GM23338 (cell line): ENCODE data around the gene GCDH. TPM values are rescaled to one million over a fixed set of nuclear protein-coding genes. Genes with fewer than 3 reads are reported as not detected.

ENCODE experiments used
- ATAC-seq: fragments of 200-7000 bp; cut with Tn5 transposase; 3 replicates; pipeline ENCODE4 v1.9.1; 2020
- DNase-seq: peaks from one replicate; pipeline ENCODE4 v3.0.0-alpha.2; 2015; ENCODE audit warnings: low spot score
- H2AFZ ChIP-seq: fragments of 200-600 bp; sonication (generic); 2 replicates; pipeline ENCODE4 v1.8.0; 2016; ENCODE audit warnings: antibody characterized with exemption, mild to moderate bottlenecking, moderate library complexity
- H3F3A ChIP-seq: fragments of 200-600 bp; sonication (generic); replicated peaks from 2 replicates; pipeline ENCODE4 v1.8.0; 2017; ENCODE audit warnings: antibody characterized with exemption, mixed run types, low read depth
- H3K27ac ChIP-seq: fragments of 200-600 bp; sonication (generic); 2 replicates; pipeline ENCODE4 v1.6.1; 2016; ENCODE audit warnings: low read depth
- H3K27me3 ChIP-seq: fragments of 200-600 bp; sonication (generic); 2 replicates; pipeline ENCODE4 v1.8.0; 2016; ENCODE audit warnings: mild to moderate bottlenecking, mixed run types, moderate library complexity; ENCODE audit not compliant: insufficient read depth
- H3K36me3 ChIP-seq: fragments of 200-600 bp; sonication (generic); 2 replicates; pipeline ENCODE4 v1.8.0; 2016; ENCODE audit warnings: mild to moderate bottlenecking; ENCODE audit not compliant: insufficient read depth
- H3K4me1 ChIP-seq: fragments of 200-600 bp; sonication (generic); 2 replicates; pipeline ENCODE4 v1.8.0; 2016; ENCODE audit warnings: mild to moderate bottlenecking, moderate library complexity; ENCODE audit not compliant: insufficient read depth
- H3K4me2 ChIP-seq: fragments of 200-600 bp; sonication (generic); 2 replicates; pipeline ENCODE4 v1.7.1; 2017; ENCODE audit warnings: mixed run types
- H3K4me3 ChIP-seq: fragments of 200-600 bp; sonication (generic); 2 replicates; pipeline ENCODE4 v1.6.1; 2016; ENCODE audit warnings: mixed run types
- H3K79me2 ChIP-seq: fragments of 200-600 bp; sonication (generic); replicated peaks from 2 replicates; pipeline ENCODE4 v1.8.0; 2017; ENCODE audit warnings: mild to moderate bottlenecking; ENCODE audit not compliant: insufficient read depth
- H3K9me2 ChIP-seq: fragments of 200-600 bp; sonication (generic); 2 replicates; pipeline ENCODE4 v1.8.0; 2017; ENCODE audit not compliant: insufficient read depth
- H4K20me1 ChIP-seq: fragments of 200-600 bp; sonication (generic); replicated peaks from 2 replicates; pipeline ENCODE4 v1.8.0; 2017; ENCODE audit warnings: mild to moderate bottlenecking; ENCODE audit not compliant: insufficient read depth
- H3K27ac Mint-ChIP-seq: 2 replicates; pipeline ENCODE4 v1.8.0; 2020; ENCODE audit warnings: inconsistent platforms, mild to moderate bottlenecking, moderate library complexity, mixed read lengths
- H3K27me3 Mint-ChIP-seq: 3 replicates; pipeline ENCODE4 v1.8.0; 2022; ENCODE audit warnings: low read depth, mild to moderate bottlenecking, moderate library complexity, mixed read lengths, inconsistent platforms; ENCODE audit not compliant: insufficient read depth, poor library complexity
- H3K36me3 Mint-ChIP-seq: 3 replicates; pipeline ENCODE4 v1.8.0; 2021; ENCODE audit warnings: low read depth, mild to moderate bottlenecking, inconsistent platforms, moderate library complexity, mixed read lengths
- H3K4me1 Mint-ChIP-seq: 3 replicates; pipeline ENCODE4 v1.8.0; 2020; ENCODE audit warnings: mild to moderate bottlenecking, inconsistent platforms, mixed read lengths
- H3K4me3 Mint-ChIP-seq: 3 replicates; pipeline ENCODE4 v1.8.0; 2021; ENCODE audit warnings: moderate library complexity, mild to moderate bottlenecking, inconsistent platforms, mixed read lengths
- H3K9me3 Mint-ChIP-seq: 3 replicates; pipeline ENCODE4 v1.8.0; 2020; ENCODE audit warnings: moderate library complexity, mild to moderate bottlenecking, inconsistent platforms, mixed read lengths
- CREB1 ChIP-seq: fragments of 250-450 bp; sonication (Bioruptor Pico); IDR thresholded peaks from 2 replicates; pipeline ENCODE4 v1.5.0; 2020; ENCODE audit warnings: low read depth, mild to moderate bottlenecking, moderate library complexity
- EZH2 ChIP-seq: fragments of 200-600 bp; sonication (generic); IDR thresholded peaks from one replicate; pipeline ENCODE4 v1.8.0; 2017; ENCODE audit warnings: antibody characterized with exemption, mild to moderate bottlenecking, low read depth; ENCODE audit not compliant: unreplicated experiment
- EZH2phosphoT487 ChIP-seq: fragments of 200-600 bp; sonication (generic); IDR thresholded peaks from one replicate; pipeline ENCODE4 v1.8.1; 2018; ENCODE audit warnings: antibody characterized with exemption; ENCODE audit not compliant: unreplicated experiment
- NANOG ChIP-seq: IDR thresholded peaks from 2 replicates; pipeline ENCODE4 v1.6.1; 2016; ENCODE audit warnings: antibody characterized with exemption, borderline replicate concordance
- POLR2AphosphoS5 ChIP-seq: IDR thresholded peaks from 2 replicates; pipeline ENCODE4 v1.6.1; 2016; ENCODE audit warnings: antibody characterized with exemption, low read depth
- polyA plus RNA-seq: library from polyadenylated mRNA; unstranded; fragments of >200 nt; fragmentation: Nextera tagmentation; extraction: Ambion mirVana; gene quantifications from 2 replicates; pipeline ENCODE4 v1.2.1, GENCODE V29; 2016
- total RNA-seq: library from RNA; depleted of rRNA; stranded (reverse); fragments of >200 nt; shearing (Covaris generic); gene quantifications from 2 replicates; pipeline ENCODE4 v1.2.3, GENCODE V29; 2014
- TF ChIP-seq, protein P1 (sequence below), 2 experiments: fragments of 200-600 bp in 1 of 2; sonication (generic) in 1 of 2; conservative IDR thresholded peaks; 2 replicates each; pipeline versions ENCODE4 v1.5.1 to v1.6.1; 2016 to 2017; ENCODE audit warnings: antibody characterized with exemption in 2 of 2, low read depth in 2 of 2, mild to moderate bottlenecking in 2 of 2, moderate library complexity in 1 of 2
- TF ChIP-seq, protein P2 (sequence below): IDR thresholded peaks from one replicate; pipeline ENCODE4 v1.6.1; 2018; ENCODE audit warnings: antibody characterized with exemption; ENCODE audit not compliant: unreplicated experiment

The GCDH gene
- total and polyA plus RNA-seq, 2 experiments from 2014 or later = 54.1 to 99.8 TPM

DNA sequence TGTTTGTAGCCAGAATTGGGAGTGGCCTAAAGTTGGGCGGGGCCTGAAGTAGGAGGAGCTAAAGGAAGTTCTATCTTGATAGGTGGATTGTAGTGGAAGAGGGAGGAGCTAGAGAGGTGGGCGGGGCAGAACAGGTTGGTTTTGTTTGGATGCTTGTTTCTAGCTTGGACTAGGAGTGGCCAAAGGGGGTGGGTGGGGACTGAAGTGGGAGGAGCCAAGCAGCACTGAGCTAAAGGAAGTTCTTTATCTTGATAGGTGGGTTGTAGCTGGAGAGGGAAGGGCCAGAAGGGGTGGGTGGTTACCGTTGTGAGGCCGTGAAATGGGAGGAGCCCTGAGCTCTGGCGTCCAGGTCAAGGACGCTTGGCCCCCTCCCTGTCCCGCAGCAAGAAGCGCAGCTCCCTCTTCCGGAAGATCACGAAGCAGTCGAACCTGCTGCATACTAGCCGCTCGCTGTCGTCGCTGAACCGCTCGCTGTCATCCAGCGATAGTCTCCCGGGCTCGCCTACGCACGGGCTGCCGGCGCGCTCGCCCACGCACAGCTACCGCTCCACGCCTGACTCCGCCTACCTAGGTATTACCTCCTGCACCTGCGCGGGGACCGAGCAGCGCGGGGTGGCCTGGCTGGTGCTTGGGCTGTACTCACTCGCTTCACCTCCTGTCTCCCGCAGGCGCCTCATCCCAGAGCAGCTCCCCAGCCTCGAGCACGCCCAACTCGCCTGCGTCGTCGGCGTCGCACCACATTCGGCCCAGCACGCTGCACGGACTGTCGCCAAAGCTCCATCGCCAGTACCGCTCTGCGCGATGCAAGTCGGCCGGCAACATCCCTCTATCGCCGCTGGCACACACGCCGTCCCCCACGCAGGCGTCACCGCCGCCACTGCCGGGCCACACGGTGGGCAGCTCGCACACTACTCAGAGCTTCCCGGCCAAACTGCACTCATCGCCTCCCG lies 17.7 kb upstream of the GCDH start:
- Histone ChIP-seq H3K27me3 (no peaks in the 10 kb centered on the region), H3K27ac (no peak overlapping the region), H3K9me2 (no peaks in the 10 kb centered on the region), H4K20me1 (no peaks in the 10 kb centered on the region; the same call in 1 of the 2 replicates), H3K36me3 (no peaks in the 10 kb centered on the region), H2AFZ (no peak overlapping the region; the same call in 1 of the 2 replicates), H3F3A (peaks cover 12% of the 10 kb centered on the region), H3K79me2 (no peaks in the 10 kb centered on the region), H3K4me3 (peak overlapping the region; percentile 55), H3K4me2 (peak overlapping the region; percentile 87), H3K4me1 (no peaks in the 10 kb centered on the region)
- peak; percentile 97 for DNase-seq
- ATAC-seq = peak; percentile 83
- H3K27me3 Mint-ChIP-seq = peaks cover 10% of the 10 kb centered on the region
- H3K4me3 Mint-ChIP-seq = peak overlapping the region; percentile 52
- H3K9me3 Mint-ChIP-seq = peaks cover 13% of the 10 kb centered on the region
- TF ChIP-seq POLR2AphosphoS5 (0 out of 2 replicates have a peak, but pooled peaks have one; percentile 13), CREB1 (CRISPR knock-in tag) (no peak)
- TF ChIP-seq, protein P1, sequence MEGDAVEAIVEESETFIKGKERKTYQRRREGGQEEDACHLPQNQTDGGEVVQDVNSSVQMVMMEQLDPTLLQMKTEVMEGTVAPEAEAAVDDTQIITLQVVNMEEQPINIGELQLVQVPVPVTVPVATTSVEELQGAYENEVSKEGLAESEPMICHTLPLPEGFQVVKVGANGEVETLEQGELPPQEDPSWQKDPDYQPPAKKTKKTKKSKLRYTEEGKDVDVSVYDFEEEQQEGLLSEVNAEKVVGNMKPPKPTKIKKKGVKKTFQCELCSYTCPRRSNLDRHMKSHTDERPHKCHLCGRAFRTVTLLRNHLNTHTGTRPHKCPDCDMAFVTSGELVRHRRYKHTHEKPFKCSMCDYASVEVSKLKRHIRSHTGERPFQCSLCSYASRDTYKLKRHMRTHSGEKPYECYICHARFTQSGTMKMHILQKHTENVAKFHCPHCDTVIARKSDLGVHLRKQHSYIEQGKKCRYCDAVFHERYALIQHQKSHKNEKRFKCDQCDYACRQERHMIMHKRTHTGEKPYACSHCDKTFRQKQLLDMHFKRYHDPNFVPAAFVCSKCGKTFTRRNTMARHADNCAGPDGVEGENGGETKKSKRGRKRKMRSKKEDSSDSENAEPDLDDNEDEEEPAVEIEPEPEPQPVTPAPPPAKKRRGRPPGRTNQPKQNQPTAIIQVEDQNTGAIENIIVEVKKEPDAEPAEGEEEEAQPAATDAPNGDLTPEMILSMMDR (conservative IDR thresholded peaks at IDR 0.05; ENCODE audit: low read depth in 2 of 2) = peak; percentile 22 to 70; a peak in 3 of 4 replicates
- H3K4me1 Mint-ChIP-seq = no peaks in the 10 kb centered on the region; the same call in 2 of the 3 replicates
- H3K36me3 Mint-ChIP-seq = peaks cover 58% of the 10 kb centered on the region
- no peak overlapping the region for H3K27ac Mint-ChIP-seq

DNA sequence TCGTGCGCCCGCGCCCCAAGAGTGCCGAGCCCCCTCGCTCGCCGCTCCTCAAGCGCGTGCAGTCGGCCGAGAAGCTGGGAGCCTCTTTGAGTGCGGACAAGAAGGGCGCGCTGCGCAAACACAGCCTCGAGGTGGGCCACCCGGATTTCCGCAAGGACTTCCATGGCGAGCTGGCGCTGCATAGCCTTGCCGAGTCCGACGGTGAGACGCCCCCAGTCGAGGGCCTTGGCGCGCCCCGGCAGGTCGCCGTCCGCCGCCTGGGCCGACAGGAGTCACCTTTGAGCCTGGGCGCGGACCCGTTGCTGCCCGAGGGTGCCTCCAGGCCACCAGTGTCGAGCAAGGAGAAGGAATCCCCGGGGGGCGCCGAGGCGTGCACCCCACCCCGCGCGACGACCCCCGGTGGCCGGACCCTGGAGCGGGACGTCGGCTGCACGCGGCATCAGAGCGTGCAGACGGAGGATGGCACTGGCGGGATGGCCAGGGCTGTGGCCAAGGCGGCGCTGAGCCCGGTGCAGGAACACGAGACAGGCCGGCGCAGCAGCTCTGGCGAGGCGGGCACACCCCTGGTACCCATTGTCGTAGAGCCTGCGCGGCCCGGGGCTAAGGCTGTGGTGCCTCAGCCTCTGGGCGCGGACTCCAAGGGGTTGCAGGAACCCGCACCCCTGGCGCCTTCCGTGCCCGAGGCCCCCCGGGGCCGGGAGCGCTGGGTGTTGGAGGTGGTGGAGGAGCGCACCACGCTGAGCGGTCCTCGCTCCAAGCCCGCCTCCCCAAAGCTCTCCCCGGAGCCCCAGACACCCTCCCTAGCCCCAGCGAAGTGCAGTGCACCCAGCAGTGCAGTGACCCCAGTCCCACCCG lies 16.8 kb upstream of the GCDH start:
- Histone ChIP-seq H3K4me2 (peak overlapping the region; percentile 87), H3K4me3 (peak overlapping the region; percentile 55), H3K27me3 (no peaks in the 10 kb centered on the region), H3F3A (peaks cover 8% of the 10 kb centered on the region), H3K27ac (no peak overlapping the region), H3K79me2 (no peaks in the 10 kb centered on the region), H3K9me2 (no peaks in the 10 kb centered on the region), H3K36me3 (no peaks in the 10 kb centered on the region), H2AFZ (no peak overlapping the region), H3K4me1 (no peaks in the 10 kb centered on the region), H4K20me1 (no peaks in the 10 kb centered on the region; the same call in 1 of the 2 replicates)
- Mint-ChIP-seq H3K36me3 (peaks cover 58% of the 10 kb centered on the region), H3K9me3 (peaks cover 13% of the 10 kb centered on the region), H3K27ac (no peak overlapping the region), H3K4me1 (no peaks in the 10 kb centered on the region; the same call in 2 of the 3 replicates), H3K4me3 (no peak overlapping the region), H3K27me3 (peaks cover 7% of the 10 kb centered on the region)
- peak; percentile 43 for DNase-seq
- peak; percentile 6 for ATAC-seq
- TF ChIP-seq EZH2phosphoT487 = no peak
- TF ChIP-seq POLR2AphosphoS5 = no peak
- TF ChIP-seq, protein P2, sequence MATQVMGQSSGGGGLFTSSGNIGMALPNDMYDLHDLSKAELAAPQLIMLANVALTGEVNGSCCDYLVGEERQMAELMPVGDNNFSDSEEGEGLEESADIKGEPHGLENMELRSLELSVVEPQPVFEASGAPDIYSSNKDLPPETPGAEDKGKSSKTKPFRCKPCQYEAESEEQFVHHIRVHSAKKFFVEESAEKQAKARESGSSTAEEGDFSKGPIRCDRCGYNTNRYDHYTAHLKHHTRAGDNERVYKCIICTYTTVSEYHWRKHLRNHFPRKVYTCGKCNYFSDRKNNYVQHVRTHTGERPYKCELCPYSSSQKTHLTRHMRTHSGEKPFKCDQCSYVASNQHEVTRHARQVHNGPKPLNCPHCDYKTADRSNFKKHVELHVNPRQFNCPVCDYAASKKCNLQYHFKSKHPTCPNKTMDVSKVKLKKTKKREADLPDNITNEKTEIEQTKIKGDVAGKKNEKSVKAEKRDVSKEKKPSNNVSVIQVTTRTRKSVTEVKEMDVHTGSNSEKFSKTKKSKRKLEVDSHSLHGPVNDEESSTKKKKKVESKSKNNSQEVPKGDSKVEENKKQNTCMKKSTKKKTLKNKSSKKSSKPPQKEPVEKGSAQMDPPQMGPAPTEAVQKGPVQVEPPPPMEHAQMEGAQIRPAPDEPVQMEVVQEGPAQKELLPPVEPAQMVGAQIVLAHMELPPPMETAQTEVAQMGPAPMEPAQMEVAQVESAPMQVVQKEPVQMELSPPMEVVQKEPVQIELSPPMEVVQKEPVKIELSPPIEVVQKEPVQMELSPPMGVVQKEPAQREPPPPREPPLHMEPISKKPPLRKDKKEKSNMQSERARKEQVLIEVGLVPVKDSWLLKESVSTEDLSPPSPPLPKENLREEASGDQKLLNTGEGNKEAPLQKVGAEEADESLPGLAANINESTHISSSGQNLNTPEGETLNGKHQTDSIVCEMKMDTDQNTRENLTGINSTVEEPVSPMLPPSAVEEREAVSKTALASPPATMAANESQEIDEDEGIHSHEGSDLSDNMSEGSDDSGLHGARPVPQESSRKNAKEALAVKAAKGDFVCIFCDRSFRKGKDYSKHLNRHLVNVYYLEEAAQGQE = no peak
- TF ChIP-seq EZH2 = no peak
- TF ChIP-seq NANOG = no peak
